Measurements from ENCODE around the gene PRKCD. TPM values are rescaled to one million over a fixed set of nuclear protein-coding genes. Genes with fewer than 3 reads are reported as not detected.

Gene PRKCD
- total RNA-seq, 2 donors from 2014 or later = 20.4 to 21.8 TPM

GRCh38 chr3:53156368-53156834 lies 4.6 kb upstream of the PRKCD start:
- Mint-ChIP-seq H3K27me3 (peaks cover 17% of the 10 kb centered on the region), H3K4me1 (peaks cover 8% of the 10 kb centered on the region), H3K36me3 (ENCODE audit: low read depth) (no peaks in the 10 kb centered on the region), H3K27ac (no peak overlapping the region), H3K4me3 (no peak overlapping the region), H3K9me3 (no peaks in the 10 kb centered on the region)
- ATAC-seq (replicated peaks) = no peak

DNA sequence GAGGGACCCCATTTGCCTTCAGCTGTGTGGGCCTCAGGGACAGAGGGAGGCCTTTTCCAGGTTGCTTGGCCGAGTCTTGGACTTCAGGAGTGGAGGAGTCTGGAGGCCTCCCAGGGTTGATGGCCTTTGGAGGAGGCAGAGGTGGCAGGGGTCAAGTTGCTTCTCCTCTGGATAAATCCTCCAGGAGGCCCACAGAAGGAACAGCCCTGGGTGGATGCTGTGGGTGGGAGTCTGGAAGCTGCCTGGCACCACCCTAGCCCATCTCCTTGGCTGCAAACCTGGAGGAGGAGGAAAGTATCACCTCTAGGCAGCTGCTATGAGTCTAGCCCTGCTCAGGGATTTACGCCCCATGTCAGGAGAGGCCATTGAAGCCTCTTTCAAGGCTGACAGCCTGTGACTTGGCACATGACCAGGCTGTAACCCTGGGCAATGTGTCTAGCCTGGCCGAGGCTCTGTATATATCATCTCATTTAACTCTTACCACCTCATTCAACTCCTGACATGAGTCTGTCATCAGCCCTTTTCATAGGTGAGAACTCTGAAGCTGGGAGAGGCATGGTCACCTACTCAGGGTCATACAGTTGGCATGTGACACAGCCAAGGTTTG lies 2.9 kb upstream of the PRKCD start:
- Mint-ChIP-seq H3K4me1 (peaks cover 17% of the 10 kb centered on the region), H3K9me3 (no peaks in the 10 kb centered on the region), H3K36me3 (ENCODE audit: low read depth) (peaks cover 6% of the 10 kb centered on the region), H3K27ac (no peak overlapping the region), H3K4me3 (no peak overlapping the region), H3K27me3 (peaks cover 17% of the 10 kb centered on the region)
- no peak for ATAC-seq (replicated peaks)

DNA sequence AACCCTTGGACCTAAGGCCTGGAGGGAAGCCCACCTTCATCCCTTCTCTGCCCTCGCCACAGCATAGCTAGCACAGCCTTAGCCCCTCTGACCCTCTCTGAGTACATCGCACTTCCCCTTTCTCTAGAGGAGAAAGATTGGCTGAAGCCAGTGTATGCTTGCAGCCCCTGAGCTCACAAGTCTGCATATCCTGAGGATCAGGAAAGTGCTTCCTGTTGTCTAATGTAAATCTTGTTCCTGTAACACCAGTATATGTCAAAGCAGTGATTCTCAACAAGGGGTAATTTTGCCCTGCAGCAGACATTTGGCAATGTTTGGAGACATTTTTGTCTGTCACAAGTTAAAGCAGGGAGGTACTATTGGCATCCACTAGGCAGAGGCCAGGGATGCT lies 2.2 kb upstream of the PRKCD start:
- H3K9me3 Mint-ChIP-seq = no peaks in the 10 kb centered on the region
- H3K27me3 Mint-ChIP-seq = peaks cover 10% of the 10 kb centered on the region
- ATAC-seq (replicated peaks) = no peak
- no peak overlapping the region for H3K27ac Mint-ChIP-seq
- H3K36me3 Mint-ChIP-seq (ENCODE audit: low read depth) = peaks cover 6% of the 10 kb centered on the region
- H3K4me3 Mint-ChIP-seq = no peak overlapping the region
- peaks cover 21% of the 10 kb centered on the region for H3K4me1 Mint-ChIP-seq

GRCh38 chr3:53159156-53160060 lies 1.6 kb upstream of the PRKCD start:
- peak overlapping the region; percentile 81 for H3K4me3 Mint-ChIP-seq
- peaks cover 10% of the 10 kb centered on the region for H3K27me3 Mint-ChIP-seq
- peak overlapping the region; percentile 86 for H3K27ac Mint-ChIP-seq
- H3K36me3 Mint-ChIP-seq (ENCODE audit: low read depth) = peaks cover 6% of the 10 kb centered on the region
- peaks cover 21% of the 10 kb centered on the region for H3K4me1 Mint-ChIP-seq
- ATAC-seq (replicated peaks) = no peak
- H3K9me3 Mint-ChIP-seq = no peaks in the 10 kb centered on the region

DNA sequence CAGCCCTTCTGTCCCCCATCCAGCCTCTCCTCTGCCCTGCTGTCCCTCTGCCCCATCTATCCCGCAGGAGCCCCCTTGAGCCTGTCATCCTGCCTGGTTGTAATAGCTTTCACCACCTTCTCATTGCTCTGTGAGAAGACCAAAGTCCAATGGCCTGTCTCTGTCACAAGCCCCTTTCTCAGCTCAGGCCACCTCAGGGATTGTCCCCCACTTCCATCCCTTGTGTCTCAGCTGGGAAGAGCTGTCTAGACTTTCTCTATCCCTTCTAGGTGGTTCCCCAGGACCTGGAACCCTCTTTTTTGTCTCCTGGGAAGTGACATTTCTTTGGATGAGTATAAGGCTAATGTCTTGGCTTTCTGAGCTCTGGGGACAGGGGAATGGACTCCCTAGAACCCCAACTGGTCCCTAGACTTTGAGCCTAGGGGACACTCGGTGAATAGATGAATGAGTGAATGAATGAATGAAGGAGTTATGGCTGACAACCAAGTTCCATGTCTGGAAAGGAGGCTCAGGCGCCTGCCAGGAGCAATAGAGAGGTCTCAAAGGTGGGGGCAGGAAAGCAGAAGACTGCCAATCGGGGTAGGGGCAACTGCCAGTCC lies 849 bp upstream of the PRKCD start:
- peaks cover 6% of the 10 kb centered on the region for H3K36me3 Mint-ChIP-seq (ENCODE audit: low read depth)
- no peak for ATAC-seq (replicated peaks)
- H3K27ac Mint-ChIP-seq = peak overlapping the region; percentile 86
- peaks cover 9% of the 10 kb centered on the region for H3K27me3 Mint-ChIP-seq
- peaks cover 21% of the 10 kb centered on the region for H3K4me1 Mint-ChIP-seq
- H3K4me3 Mint-ChIP-seq = peak overlapping the region; percentile 81
- no peaks in the 10 kb centered on the region for H3K9me3 Mint-ChIP-seq

- no peaks in the 10 kb centered on the region for H3K27me3 Mint-ChIP-seq
- H3K36me3 Mint-ChIP-seq (ENCODE audit: low read depth) = peaks cover 6% of the 10 kb centered on the region
- peak overlapping the region; percentile 80 for H3K27ac Mint-ChIP-seq
- peaks cover 21% of the 10 kb centered on the region for H3K4me1 Mint-ChIP-seq
- peak overlapping the region; percentile 87 for H3K4me3 Mint-ChIP-seq
- no peaks in the 10 kb centered on the region for H3K9me3 Mint-ChIP-seq
- ATAC-seq (replicated peaks) = peak; percentile 2
Measured at GRCh38 chr3:53161450-53161819, 426 bp downstream of the PRKCD start.

DNA sequence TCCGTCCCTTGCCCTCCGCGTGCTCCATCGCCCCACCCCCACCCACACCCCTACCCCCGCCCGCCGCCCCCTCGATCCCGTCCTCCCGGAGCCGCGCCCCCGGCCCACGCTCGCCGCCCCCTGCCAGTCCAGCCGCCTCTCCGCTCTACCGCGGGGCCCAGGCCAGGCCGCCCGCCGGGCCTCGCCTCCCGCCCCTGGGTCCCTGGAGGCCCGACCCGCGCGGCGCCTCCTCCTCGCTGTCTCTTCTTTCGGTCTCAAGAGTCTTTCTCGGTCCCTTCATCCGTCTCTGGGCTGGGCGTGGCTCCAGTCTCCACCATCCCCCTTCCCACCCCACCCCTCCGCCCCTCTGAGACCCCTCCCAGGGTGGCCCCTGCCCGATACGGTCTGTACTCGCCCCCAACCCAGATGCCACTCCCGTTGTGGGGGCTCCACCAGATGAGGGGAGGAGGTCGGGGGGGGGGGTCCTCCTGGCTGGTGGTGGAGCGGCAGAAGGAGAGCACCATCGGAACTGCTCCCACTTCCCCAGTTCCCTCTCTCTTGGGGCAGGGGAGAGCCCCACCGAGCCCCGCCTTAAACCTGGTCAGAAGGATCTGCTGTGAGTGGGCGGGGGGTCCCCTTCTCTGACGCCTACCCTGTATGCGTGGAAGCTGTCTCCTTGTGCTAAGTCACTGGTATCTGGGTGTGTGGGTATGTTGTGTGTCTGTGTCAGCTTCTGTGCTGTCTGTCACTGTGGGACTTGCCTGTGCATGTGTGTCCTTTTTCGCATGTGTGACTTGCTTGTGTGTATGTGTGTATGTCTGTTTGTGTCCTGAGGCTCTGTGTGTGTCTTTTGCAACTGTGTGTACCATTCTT lies 1.0 kb downstream of the PRKCD start:
- Mint-ChIP-seq H3K27ac (peak overlapping the region; percentile 80), H3K4me3 (peak overlapping the region; percentile 87), H3K36me3 (ENCODE audit: low read depth) (peaks cover 6% of the 10 kb centered on the region), H3K4me1 (peaks cover 21% of the 10 kb centered on the region), H3K27me3 (no peaks in the 10 kb centered on the region), H3K9me3 (no peaks in the 10 kb centered on the region)
- ATAC-seq (replicated peaks) = peak; percentile 47

GRCh38 chr3:53162672-53163443 lies 1.8 kb downstream of the PRKCD start:
- Mint-ChIP-seq H3K4me1 (peaks cover 26% of the 10 kb centered on the region), H3K27ac (peak overlapping the region; percentile 80), H3K27me3 (no peaks in the 10 kb centered on the region), H3K9me3 (no peaks in the 10 kb centered on the region), H3K36me3 (ENCODE audit: low read depth) (peaks cover 6% of the 10 kb centered on the region), H3K4me3 (peak overlapping the region; percentile 87)
- ATAC-seq (replicated peaks) = peak; percentile 4

GRCh38 chr3:53163444-53164387 lies 2.7 kb downstream of the PRKCD start:
- Mint-ChIP-seq H3K4me1 (peaks cover 34% of the 10 kb centered on the region), H3K36me3 (ENCODE audit: low read depth) (peaks cover 6% of the 10 kb centered on the region), H3K4me3 (peak overlapping the region; percentile 87), H3K27me3 (no peaks in the 10 kb centered on the region), H3K27ac (peak overlapping the region; percentile 80), H3K9me3 (no peaks in the 10 kb centered on the region)
- ATAC-seq (replicated peaks) = no peak

DNA sequence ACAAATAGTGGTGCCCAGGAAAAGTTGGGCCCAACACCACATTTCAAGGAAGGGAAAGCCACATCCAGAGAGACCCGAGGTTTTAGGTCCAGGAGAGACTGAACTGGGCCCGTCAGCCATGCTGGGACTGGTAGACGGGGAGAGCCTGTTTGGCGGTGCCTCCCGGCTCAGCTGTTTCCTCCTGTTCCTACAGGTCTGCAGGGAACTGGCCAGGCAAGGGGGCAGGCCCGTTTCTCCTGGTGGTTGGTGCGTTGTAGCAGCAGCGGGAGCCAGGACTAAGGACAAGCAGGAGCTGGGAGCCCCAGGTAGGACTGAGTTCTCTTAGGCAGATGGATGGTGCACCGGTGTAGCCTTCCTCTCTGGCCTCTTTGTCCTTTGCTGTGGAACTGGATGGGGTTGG lies 3.9 kb downstream of the PRKCD start:
- Mint-ChIP-seq H3K4me3 (no peak overlapping the region), H3K9me3 (no peaks in the 10 kb centered on the region), H3K36me3 (ENCODE audit: low read depth) (peaks cover 6% of the 10 kb centered on the region), H3K27ac (no peak overlapping the region), H3K27me3 (no peaks in the 10 kb centered on the region), H3K4me1 (peaks cover 39% of the 10 kb centered on the region)
- no peak for ATAC-seq (replicated peaks)

GRCh38 chr3:53166206-53166605 lies 5.2 kb downstream of the PRKCD start:
- Mint-ChIP-seq H3K4me3 (no peak overlapping the region), H3K4me1 (peaks cover 42% of the 10 kb centered on the region), H3K27ac (no peak overlapping the region), H3K36me3 (ENCODE audit: low read depth) (peaks cover 14% of the 10 kb centered on the region), H3K27me3 (no peaks in the 10 kb centered on the region), H3K9me3 (no peaks in the 10 kb centered on the region)
- ATAC-seq (replicated peaks) = no peak

DNA sequence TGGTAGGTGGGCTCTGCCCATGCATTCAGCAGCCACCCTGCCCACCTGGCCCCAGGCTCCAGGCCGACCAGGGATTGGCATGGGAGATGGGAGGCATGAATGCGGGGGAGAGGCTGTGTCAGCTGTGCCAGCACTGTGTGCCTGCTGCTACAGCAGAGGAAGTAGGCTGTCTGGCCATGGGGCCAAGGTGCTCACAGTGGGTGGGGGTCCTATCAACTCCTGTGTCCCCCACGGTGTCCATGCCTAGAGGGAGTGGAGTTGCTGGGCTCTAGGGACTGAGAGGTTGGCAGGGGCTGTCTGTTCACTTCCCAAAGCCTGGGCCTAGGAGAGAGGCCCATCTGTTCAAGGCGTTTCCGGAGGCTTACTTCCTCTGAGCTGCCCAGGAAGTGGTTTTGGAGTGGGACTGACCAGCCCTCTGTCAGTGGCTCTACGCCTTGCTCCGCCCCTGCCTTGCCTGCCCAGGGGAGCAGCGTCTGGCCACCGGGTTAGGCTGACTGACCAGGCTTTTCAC lies 5.8 kb downstream of the PRKCD start:
- Mint-ChIP-seq H3K27me3 (no peaks in the 10 kb centered on the region), H3K9me3 (no peaks in the 10 kb centered on the region), H3K27ac (no peak overlapping the region), H3K36me3 (ENCODE audit: low read depth) (peaks cover 14% of the 10 kb centered on the region), H3K4me3 (no peak overlapping the region), H3K4me1 (peaks cover 47% of the 10 kb centered on the region)
- ATAC-seq (replicated peaks) = no peak
